Transverse colon (tissue), 4 donors: ENCODE results near the gene PLCL1. TPM values are rescaled to one million over a fixed set of nuclear protein-coding genes. Genes with fewer than 3 reads are reported as not detected.

Experiments
- DNase-seq: peaks from one replicate; pipeline ENCODE4 v3.0.0-alpha.2; 2019
- H3K27ac ChIP-seq, 4 donors: fragments of 200-600 bp; sonication (generic); 2 replicates each; pipeline ENCODE4 v1.5.1; 2016 to 2018; ENCODE audit warnings: inconsistent platforms in 4 of 4
- H3K27me3 ChIP-seq: fragments of 200-600 bp; sonication (generic); 2 replicates; pipeline ENCODE4 v1.5.1; 2017; ENCODE audit warnings: inconsistent platforms
- H3K36me3 ChIP-seq, 4 donors: fragments of 200-600 bp; sonication (generic); 2 replicates each; pipeline ENCODE4 v1.5.1; 2017 to 2019; ENCODE audit warnings: inconsistent platforms in 4 of 4
- H3K4me1 ChIP-seq, 4 donors: fragments of 200-600 bp; sonication (generic); 2 replicates each; pipeline ENCODE4 v1.5.1; 2017 to 2020; ENCODE audit warnings: inconsistent platforms in 4 of 4
- H3K4me3 ChIP-seq, 4 donors: fragments of 200-600 bp; sonication (generic); 1 replicate in 1 of 4; 2 replicates in 3 of 4; pipeline versions ENCODE4 v1.5.1 to v1.6.1; 2017 to 2019; ENCODE audit warnings: inconsistent platforms in 4 of 4
- H3K9me3 ChIP-seq, 2 donors: fragments of 200-600 bp; sonication (generic); 2 replicates each; pipeline ENCODE4 v1.5.1; 2017 to 2019; ENCODE audit warnings: inconsistent platforms in 2 of 2
- EP300 ChIP-seq: sonication (generic); formaldehyde crosslinking; IDR thresholded peaks from one replicate; pipeline ENCODE4 v1.6.1; 2017; ENCODE audit warnings: antibody characterized with exemption, low read depth
- POLR2A ChIP-seq: fragments of 450-650 bp; IDR thresholded peaks from one replicate; pipeline ENCODE4 v1.6.1; 2016; ENCODE audit warnings: antibody characterized with exemption, mild to moderate bottlenecking, moderate library complexity
- POLR2AphosphoS5 ChIP-seq, 3 donors: sonication (generic); formaldehyde crosslinking; IDR thresholded peaks; one replicate each; pipeline ENCODE4 v1.6.1; 2016; ENCODE audit warnings: antibody characterized with exemption in 3 of 3
- WGBS, 2 donors: methylation state at CpG; one replicate each; pipeline ENCODE4 v1.1.5; 2018; ENCODE audit warnings: low coverage in 1 of 2; 5-methylcytosine and 5-hydroxymethylcytosine counted together
- in situ Hi-C, 4 donors: fragments of 200-750 bp; cut with MboI; loops; one replicate each; pipeline versions ENCODE4 v1.15.0 to v1.15.1; 2017; ENCODE audit warnings: low sequenced_read_pairs in 3 of 4, low pct_ligation_motif_present in 1 of 4, low pct_unique_long_range_greater_than_20kb in 1 of 4
- intact Hi-C: fragments of 100-400 bp; cut with DNase I; formaldehyde crosslinking; loops from one replicate; pipeline ENCODE4 v1.15.1; 2023; ENCODE audit warnings: low total_unique reads
- total RNA-seq, 4 donors: library from RNA; depleted of rRNA; stranded (reverse); fragments of >200 nt; gene quantifications; one replicate each; pipeline ENCODE4 v1.1.0, GENCODE V29; 2016
- TF ChIP-seq, protein P1 (sequence below), 5 experiments: fragments of 200-600 bp in 3 of 5; fragments of 450-650 bp in 2 of 5; sonication (generic) in 3 of 5; IDR thresholded peaks; 1 replicate in 2 of 5; 2 replicates in 3 of 5; pipeline ENCODE4 v1.5.1; 2016 to 2017; ENCODE audit warnings: antibody characterized with exemption in 5 of 5, inconsistent platforms in 3 of 5, mild to moderate bottlenecking in 2 of 5, moderate library complexity in 1 of 5

Gene PLCL1
- total RNA-seq, 4 donors from 2014 or later = 0.20 to 7.1 (median 5.3) TPM

- no peaks in the 10 kb centered on the region for H3K27me3 ChIP-seq
- intact Hi-C loops (no loop called here), in situ Hi-C loops (no loop called here)
- TF ChIP-seq POLR2A (no peak), EP300 (no peak), POLR2AphosphoS5 (IDR thresholded peaks at IDR 0.05) (no peak)
- TF ChIP-seq, protein P1, sequence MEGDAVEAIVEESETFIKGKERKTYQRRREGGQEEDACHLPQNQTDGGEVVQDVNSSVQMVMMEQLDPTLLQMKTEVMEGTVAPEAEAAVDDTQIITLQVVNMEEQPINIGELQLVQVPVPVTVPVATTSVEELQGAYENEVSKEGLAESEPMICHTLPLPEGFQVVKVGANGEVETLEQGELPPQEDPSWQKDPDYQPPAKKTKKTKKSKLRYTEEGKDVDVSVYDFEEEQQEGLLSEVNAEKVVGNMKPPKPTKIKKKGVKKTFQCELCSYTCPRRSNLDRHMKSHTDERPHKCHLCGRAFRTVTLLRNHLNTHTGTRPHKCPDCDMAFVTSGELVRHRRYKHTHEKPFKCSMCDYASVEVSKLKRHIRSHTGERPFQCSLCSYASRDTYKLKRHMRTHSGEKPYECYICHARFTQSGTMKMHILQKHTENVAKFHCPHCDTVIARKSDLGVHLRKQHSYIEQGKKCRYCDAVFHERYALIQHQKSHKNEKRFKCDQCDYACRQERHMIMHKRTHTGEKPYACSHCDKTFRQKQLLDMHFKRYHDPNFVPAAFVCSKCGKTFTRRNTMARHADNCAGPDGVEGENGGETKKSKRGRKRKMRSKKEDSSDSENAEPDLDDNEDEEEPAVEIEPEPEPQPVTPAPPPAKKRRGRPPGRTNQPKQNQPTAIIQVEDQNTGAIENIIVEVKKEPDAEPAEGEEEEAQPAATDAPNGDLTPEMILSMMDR (IDR thresholded peaks at IDR 0.05) = no peak
- no peak for DNase-seq
- H3K4me3 ChIP-seq = no peak overlapping the region
- H3K9me3 ChIP-seq = no peaks in the 10 kb centered on the region
- WGBS, 2 donors = 88 to 97% methylated on average over 3 of the region's 3 CpGs
- no peaks in the 10 kb centered on the region for H3K36me3 ChIP-seq
- peaks cover 0 to 6% (median 3%) of the 10 kb centered on the region in 4 donors for H3K4me1 ChIP-seq
- no peak overlapping the region for H3K27ac ChIP-seq
Observed at GRCh38 chr2:197879812-197880408, 75.5 kb downstream of the PLCL1 start.

- intact Hi-C loops = no loop called here
Observed at GRCh38 chr2:197883354-197884032, 79.1 kb downstream of the PLCL1 start.

GRCh38 chr2:197884252-197884651 is 79.9 kb downstream of the PLCL1 start:
- 78 to 81% methylated on average over 2 to 3 of the region's 3 CpGs for WGBS, 2 donors
- Histone ChIP-seq H3K27ac (no peak overlapping the region), H3K27me3 (no peaks in the 10 kb centered on the region), H3K9me3 (no peaks in the 10 kb centered on the region), H3K4me1 (peaks cover 0 to 1% (median 0%) of the 10 kb centered on the region in 4 donors), H3K4me3 (no peak overlapping the region), H3K36me3 (no peaks in the 10 kb centered on the region)
- no peak for DNase-seq
- in situ Hi-C loops (no loop called here), intact Hi-C loops (no loop called here)
- no peak for TF ChIP-seq POLR2AphosphoS5 (IDR thresholded peaks at IDR 0.05)

More at GRCh38 chr2:197883354-197884032, 79.1 kb downstream of the PLCL1 start:
- no peaks in the 10 kb centered on the region for H3K27me3 ChIP-seq
- 79 to 86% methylated on average over 3 of the region's 3 CpGs for WGBS, 2 donors
- H3K36me3 ChIP-seq = no peaks in the 10 kb centered on the region
- DNase-seq = no peak
- no peak overlapping the region for H3K27ac ChIP-seq
- peaks cover 0 to 6% (median 3%) of the 10 kb centered on the region in 4 donors for H3K4me1 ChIP-seq
- no peak for TF ChIP-seq EP300
- TF ChIP-seq POLR2A = no peak
- TF ChIP-seq, protein P1 (IDR thresholded peaks at IDR 0.05) = no peak
- no peak for TF ChIP-seq POLR2AphosphoS5 (IDR thresholded peaks at IDR 0.05)
- no peaks in the 10 kb centered on the region for H3K9me3 ChIP-seq
- in situ Hi-C loops = no loop called here
- no peak overlapping the region for H3K4me3 ChIP-seq

GRCh38 chr2:197885126-197885525 is 80.7 kb downstream of the PLCL1 start:
- Histone ChIP-seq H3K27me3 (no peaks in the 10 kb centered on the region), H3K27ac (no peak overlapping the region), H3K9me3 (no peaks in the 10 kb centered on the region), H3K4me3 (no peak overlapping the region), H3K4me1 (peaks cover 0 to 3% (median 0%) of the 10 kb centered on the region in 4 donors), H3K36me3 (no peaks in the 10 kb centered on the region)
- in situ Hi-C loops (no loop called here), intact Hi-C loops (no loop called here)
- WGBS, 2 donors = 92 to 95% methylated on average over 2 to 3 of the region's 3 CpGs
- DNase-seq = no peak
- no peak for TF ChIP-seq EP300
- TF ChIP-seq, protein P1 (IDR thresholded peaks at IDR 0.05) = no peak
- no peak for TF ChIP-seq POLR2AphosphoS5 (IDR thresholded peaks at IDR 0.05)
- no peak for TF ChIP-seq POLR2A
